Suppressor macrophage treated with lipopolysaccharide for 1 hour (primary cell): ENCODE results near the gene PARL.

Experiments used
- DNase-seq, 3 donors: peaks; one replicate each; pipeline ENCODE4 v3.0.0-alpha.2; 2020 to 2022

PARL gene

GRCh38 chr3:183816681-183817510, 67.8 kb downstream of the PARL start:
- DNase-seq = no peak

GRCh38 chr3:183815951-183816475, 68.7 kb downstream of the PARL start:
- no peak for DNase-seq

GRCh38 chr3:183815563-183815940, 69.1 kb downstream of the PARL start:
- no peak for DNase-seq

- DNase-seq = no peak
Measured at GRCh38 chr3:183814240-183814639, 70.4 kb downstream of the PARL start.

- no peak for DNase-seq
Measured at GRCh38 chr3:183812761-183813445, 71.8 kb downstream of the PARL start.

- no peak for DNase-seq
Measured at GRCh38 chr3:183811638-183812037, 73.0 kb downstream of the PARL start.

- DNase-seq = no peak
Measured at GRCh38 chr3:183810643-183811594, 73.8 kb downstream of the PARL start.

- DNase-seq = no peak
Measured at GRCh38 chr3:183809270-183809669, 75.4 kb downstream of the PARL start.

- DNase-seq = no peak
Measured at GRCh38 chr3:183808355-183808754, 76.3 kb downstream of the PARL start.

GRCh38 chr3:183807881-183808280, 76.8 kb downstream of the PARL start:
- no peak for DNase-seq

- DNase-seq = no peak
Measured at GRCh38 chr3:183807209-183807728, 77.4 kb downstream of the PARL start.

- no peak for DNase-seq
Measured at GRCh38 chr3:183802989-183803388, 81.7 kb downstream of the PARL start.

GRCh38 chr3:183801601-183802000, 83.1 kb downstream of the PARL start:
- DNase-seq = no peak

GRCh38 chr3:183800243-183800863, 84.3 kb downstream of the PARL start:
- no peak for DNase-seq

- no peak for DNase-seq
Measured at GRCh38 chr3:183799461-183799860, 85.2 kb downstream of the PARL start.

GRCh38 chr3:183797996-183798395, 86.7 kb downstream of the PARL start:
- DNase-seq = no peak

- DNase-seq = no peak
Measured at GRCh38 chr3:183796372-183796771, 88.3 kb downstream of the PARL start.

- no peak for DNase-seq
Measured at GRCh38 chr3:183794452-183794851, 90.2 kb downstream of the PARL start.

GRCh38 chr3:183792976-183793375, 91.7 kb downstream of the PARL start:
- DNase-seq = no peak

- DNase-seq = no peak
Measured at GRCh38 chr3:183790700-183791099, 94.0 kb downstream of the PARL start.

GRCh38 chr3:183789826-183790225, 94.9 kb downstream of the PARL start:
- no peak for DNase-seq

- DNase-seq = peak; percentile 73 to 86 (median 80)
Measured at GRCh38 chr3:183784503-183784902, 100.2 kb downstream of the PARL start.
